C4-2B (cell line): ENCODE measurements around the gene PTPRN2.
"Not testable (repeated sequence)": the region's sequence is repeated elsewhere in the genome, so short reads cannot be mapped to it uniquely, and the experiment has no call there.

Experiments
- CTCF ChIP-seq: fragments of 450-650 bp; conservative IDR thresholded peaks from 2 replicates; pipeline ENCODE4 v1.5.1; 2017; ENCODE audit warnings: mild to moderate bottlenecking
- ZFX ChIP-seq: fragments of 450-650 bp; IDR thresholded peaks from 2 replicates; pipeline ENCODE4 v1.6.1; 2017

GRCh38 chr7:158524286-158524685, 63.3 kb downstream of the PTPRN2 start:
- TF ChIP-seq CTCF, ZFX: not testable (repeated sequence)
